ENCODE results near the gene DNASE1L1. TPM values are rescaled to one million over a fixed set of nuclear protein-coding genes. Genes with fewer than 3 reads are reported as not detected.

DNASE1L1 gene
- polyA plus RNA-seq, 1 of the 3 experiments (the other 2 are of a cell fraction): 18.2 TPM

DNA sequence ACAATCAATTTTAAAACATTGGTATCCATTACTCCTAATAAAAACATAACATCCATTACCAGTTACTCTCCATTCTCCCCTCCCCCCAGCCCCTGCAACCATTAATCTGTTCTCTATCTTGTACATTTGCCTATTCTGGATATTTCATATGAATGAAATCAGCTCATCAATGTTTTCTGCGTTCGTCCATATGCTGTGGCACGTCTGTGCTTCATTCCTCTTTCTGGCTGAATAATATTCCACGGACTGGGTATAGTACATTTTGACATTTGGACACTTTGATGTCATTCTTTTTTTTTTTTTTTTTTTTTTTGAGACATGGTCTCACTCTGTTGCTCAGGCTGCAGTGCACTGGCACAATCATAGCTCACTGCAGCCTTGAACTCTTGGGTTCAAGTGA lies 5.2 kb downstream of the DNASE1L1 start:
- no peaks in the 10 kb centered on the region for H3K27me3 ChIP-seq (ENCODE audit: insufficient read depth)
- peaks cover 14 to 17% of the 10 kb centered on the region in 2 experiments for H3K36me3 ChIP-seq (replicated peaks in 1 of 2; ENCODE audit: control insufficient read depth in 1 of 2, insufficient read depth in 2 of 2, low read length in 1 of 2)
- H3K4me2 ChIP-seq: no peak overlapping the region
- no peaks in the 10 kb centered on the region for H3K9me2 ChIP-seq
- no peak overlapping the region for H3K4me3 ChIP-seq (ENCODE audit: low read depth in 2 of 2, low read length in 1 of 2)
- H3K9ac ChIP-seq: no peak overlapping the region
- H3K4me1 ChIP-seq (ENCODE audit: control insufficient read depth in 1 of 2, insufficient read depth in 2 of 2, low read depth in 1 of 2, low read length in 1 of 2): peaks cover 0 to 6% of the 10 kb centered on the region in 2 experiments; a peak in 1 of 4 replicates
- DNase-seq: no peak
- WGBS (ENCODE audit: low lambda C conversion rate): 47% methylated on average over 4 of the region's 4 CpGs
- ChIA-PET POLR2A (no interaction called here), CTCF (no interaction called here)
- TF ChIP-seq RCOR1 (IDR thresholded peaks at IDR 0.05; ENCODE audit: low read length) (no peak), RXRA (IDR thresholded peaks at IDR 0.05; ENCODE audit: borderline replicate concordance, low read depth) (no peak), SIN3A (IDR thresholded peaks at IDR 0.05; ENCODE audit: borderline replicate concordance, low read depth, low read length) (no peak), JUND (IDR thresholded peaks at IDR 0.05) (no peak), SMC3 (IDR thresholded peaks at IDR 0.05; ENCODE audit: low read depth, low read length) (no peak)
- H3K79me2 ChIP-seq (ENCODE audit: insufficient read depth): peaks cover 29% of the 10 kb centered on the region
- H3K9me3 ChIP-seq: no peaks in the 10 kb centered on the region
- no peak overlapping the region for H2AFZ ChIP-seq (ENCODE audit: low read depth)
- H3K27ac ChIP-seq (ENCODE audit: low read depth in 2 of 2, low read length in 1 of 2): no peak overlapping the region
- H4K20me1 ChIP-seq (ENCODE audit: insufficient read depth): peaks cover 33% of the 10 kb centered on the region
- H3F3A ChIP-seq (replicated peaks; ENCODE audit: insufficient read depth): peaks cover 37% of the 10 kb centered on the region

DNA sequence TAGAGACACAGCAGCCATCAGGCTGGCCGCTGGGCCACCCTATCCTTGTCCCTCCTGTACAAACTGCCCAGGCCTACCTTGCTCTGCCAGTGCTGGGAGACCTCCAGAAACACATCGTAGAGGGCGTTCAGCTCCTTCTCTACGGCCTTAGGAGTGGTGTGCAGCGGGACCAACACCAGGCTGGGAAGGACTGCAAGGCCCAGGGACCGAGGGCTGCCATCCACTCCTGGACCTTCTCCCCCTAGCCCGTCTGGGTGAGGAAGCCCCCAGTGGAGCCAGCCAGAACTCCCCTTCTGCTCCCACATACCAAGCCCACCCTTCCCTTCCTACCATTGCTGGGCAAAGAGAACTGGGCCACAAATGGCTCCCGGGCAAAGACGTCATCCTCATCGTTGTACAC lies 5.9 kb downstream of the DNASE1L1 start:
- 28% methylated on average over 7 of the region's 10 CpGs for WGBS (ENCODE audit: low lambda C conversion rate)
- H3F3A ChIP-seq (replicated peaks; ENCODE audit: insufficient read depth): peaks cover 41% of the 10 kb centered on the region
- peaks cover 0 to 6% of the 10 kb centered on the region in 2 experiments; a peak in 1 of 4 replicates for H3K4me1 ChIP-seq (ENCODE audit: control insufficient read depth in 1 of 2, insufficient read depth in 2 of 2, low read depth in 1 of 2, low read length in 1 of 2)
- no peaks in the 10 kb centered on the region for H3K27me3 ChIP-seq (ENCODE audit: insufficient read depth)
- H4K20me1 ChIP-seq (ENCODE audit: insufficient read depth): peaks cover 34% of the 10 kb centered on the region
- H3K9me3 ChIP-seq: no peaks in the 10 kb centered on the region
- H3K27ac ChIP-seq (ENCODE audit: low read depth in 2 of 2, low read length in 1 of 2): no peak overlapping the region
- no peak overlapping the region for H3K9ac ChIP-seq
- POLR2A ChIA-PET: no interaction called here
- H3K9me2 ChIP-seq: no peaks in the 10 kb centered on the region
- H3K79me2 ChIP-seq (ENCODE audit: insufficient read depth): peaks cover 29% of the 10 kb centered on the region
- H3K4me2 ChIP-seq: no peak overlapping the region
- H3K36me3 ChIP-seq (replicated peaks in 1 of 2; ENCODE audit: control insufficient read depth in 1 of 2, insufficient read depth in 2 of 2, low read length in 1 of 2): peaks cover 16 to 18% of the 10 kb centered on the region in 2 experiments
- CTCF ChIA-PET: no interaction called here
- H3K4me3 ChIP-seq (ENCODE audit: low read depth in 2 of 2, low read length in 1 of 2): no peak overlapping the region
- DNase-seq: no peak
- TF ChIP-seq IRF3 (IDR thresholded peaks at IDR 0.05; ENCODE audit: low read depth, low read length): no peak
- TF ChIP-seq, protein P1, sequence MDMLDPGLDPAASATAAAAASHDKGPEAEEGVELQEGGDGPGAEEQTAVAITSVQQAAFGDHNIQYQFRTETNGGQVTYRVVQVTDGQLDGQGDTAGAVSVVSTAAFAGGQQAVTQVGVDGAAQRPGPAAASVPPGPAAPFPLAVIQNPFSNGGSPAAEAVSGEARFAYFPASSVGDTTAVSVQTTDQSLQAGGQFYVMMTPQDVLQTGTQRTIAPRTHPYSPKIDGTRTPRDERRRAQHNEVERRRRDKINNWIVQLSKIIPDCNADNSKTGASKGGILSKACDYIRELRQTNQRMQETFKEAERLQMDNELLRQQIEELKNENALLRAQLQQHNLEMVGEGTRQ (IDR thresholded peaks at IDR 0.05; ENCODE audit: borderline replicate concordance, low read depth, low read length): no peak
- no peak overlapping the region for H2AFZ ChIP-seq (ENCODE audit: low read depth)

- H2AFZ ChIP-seq (ENCODE audit: low read depth): no peak overlapping the region
- ChIA-PET CTCF (no interaction called here), POLR2A (no interaction called here)
- peaks cover 41% of the 10 kb centered on the region for H3F3A ChIP-seq (replicated peaks; ENCODE audit: insufficient read depth)
- H3K9me3 ChIP-seq: no peaks in the 10 kb centered on the region
- DNase-seq: no peak
- H3K9me2 ChIP-seq: no peaks in the 10 kb centered on the region
- H3K36me3 ChIP-seq (replicated peaks in 1 of 2; ENCODE audit: control insufficient read depth in 1 of 2, insufficient read depth in 2 of 2, low read length in 1 of 2): peaks cover 16 to 18% of the 10 kb centered on the region in 2 experiments
- no peak overlapping the region for H3K4me3 ChIP-seq (ENCODE audit: low read depth in 2 of 2, low read length in 1 of 2)
- H3K9ac ChIP-seq: no peak overlapping the region
- H3K4me2 ChIP-seq: no peak overlapping the region
- H3K4me1 ChIP-seq (ENCODE audit: control insufficient read depth in 1 of 2, insufficient read depth in 2 of 2, low read depth in 1 of 2, low read length in 1 of 2): peaks cover 0 to 6% of the 10 kb centered on the region in 2 experiments; a peak in 1 of 4 replicates
- H3K27me3 ChIP-seq (ENCODE audit: insufficient read depth): no peaks in the 10 kb centered on the region
- peaks cover 24% of the 10 kb centered on the region for H3K79me2 ChIP-seq (ENCODE audit: insufficient read depth)
- peaks cover 34% of the 10 kb centered on the region for H4K20me1 ChIP-seq (ENCODE audit: insufficient read depth)
- WGBS (ENCODE audit: low lambda C conversion rate): 37% methylated on average over 3 of the region's 19 CpGs
- H3K27ac ChIP-seq (ENCODE audit: low read depth in 2 of 2, low read length in 1 of 2): peak overlapping the region in 1 of 2 experiments; percentile 96; a peak in 1 of 4 replicates
- TF ChIP-seq, protein P2, sequence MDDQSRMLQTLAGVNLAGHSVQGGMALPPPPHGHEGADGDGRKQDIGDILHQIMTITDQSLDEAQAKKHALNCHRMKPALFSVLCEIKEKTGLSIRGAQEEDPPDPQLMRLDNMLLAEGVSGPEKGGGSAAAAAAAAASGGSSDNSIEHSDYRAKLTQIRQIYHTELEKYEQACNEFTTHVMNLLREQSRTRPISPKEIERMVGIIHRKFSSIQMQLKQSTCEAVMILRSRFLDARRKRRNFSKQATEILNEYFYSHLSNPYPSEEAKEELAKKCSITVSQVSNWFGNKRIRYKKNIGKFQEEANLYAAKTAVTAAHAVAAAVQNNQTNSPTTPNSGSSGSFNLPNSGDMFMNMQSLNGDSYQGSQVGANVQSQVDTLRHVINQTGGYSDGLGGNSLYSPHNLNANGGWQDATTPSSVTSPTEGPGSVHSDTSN (IDR thresholded peaks at IDR 0.05): no peak
- no peak for TF ChIP-seq ZBTB33 (IDR thresholded peaks at IDR 0.05; ENCODE audit: borderline replicate concordance, low read depth)
- TF ChIP-seq IRF3 (IDR thresholded peaks at IDR 0.05; ENCODE audit: low read depth, low read length): no peak
- no peak for TF ChIP-seq SMC3 (IDR thresholded peaks at IDR 0.05; ENCODE audit: low read depth, low read length)
- no peak for TF ChIP-seq RCOR1 (IDR thresholded peaks at IDR 0.05; ENCODE audit: low read length)
- TF ChIP-seq, protein P3, sequence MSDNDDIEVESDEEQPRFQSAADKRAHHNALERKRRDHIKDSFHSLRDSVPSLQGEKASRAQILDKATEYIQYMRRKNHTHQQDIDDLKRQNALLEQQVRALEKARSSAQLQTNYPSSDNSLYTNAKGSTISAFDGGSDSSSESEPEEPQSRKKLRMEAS (IDR thresholded peaks at IDR 0.05; ENCODE audit: low read depth): no peak
- no peak for TF ChIP-seq MEF2A (IDR thresholded peaks at IDR 0.05; ENCODE audit: borderline replicate concordance, low read depth)
- TF ChIP-seq MXI1 (IDR thresholded peaks at IDR 0.05; ENCODE audit: low read depth, low read length): no peak
- no peak for TF ChIP-seq NRF1 (IDR thresholded peaks at IDR 0.05; ENCODE audit: low read depth, low read length)
Observed at GRCh38 chrX:154402622-154403127, 6.4 kb downstream of the DNASE1L1 start.

Data from SK-N-SH (cell line).